Middle frontal gyrus (tissue), 1 donor: ENCODE data around the gene TXLNB.

Source experiments
- DNase-seq: peaks from one replicate; pipeline ENCODE4 v3.0.0-alpha.2; 2015; ENCODE audit warnings: low spot score; ENCODE audit errors: extremely low spot score

TXLNB gene

GRCh38 chr6:139291813-139292619 is at the start of gene TXLNB:
TXLNB (minus strand) TSS chr6:139291998; CDS start chr6:139288899, 3,099 bp downstream.
- no peak for DNase-seq

DNA sequence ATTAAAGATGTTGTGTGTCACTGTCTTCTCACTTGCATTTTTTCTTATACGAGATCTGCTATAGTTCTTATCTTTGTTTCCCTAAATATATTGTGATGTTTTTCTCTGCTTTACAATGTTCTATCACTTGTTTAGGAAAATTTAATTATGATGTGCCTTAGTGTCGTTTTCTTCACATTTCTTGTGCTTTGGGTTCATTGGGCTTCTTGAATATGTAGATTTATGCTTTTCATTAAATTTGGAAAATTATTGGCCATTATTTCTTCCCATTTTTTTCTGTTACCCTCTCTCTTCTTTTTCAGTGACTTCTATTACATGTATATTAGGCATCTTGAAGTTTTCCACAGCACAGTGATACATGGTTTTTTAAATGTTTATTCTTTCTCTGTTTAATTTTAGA is 49.3 kb upstream of the TXLNB start:
- no peak for DNase-seq

- no peak for DNase-seq
Measured at GRCh38 chr6:139338795-139339194, 47.0 kb upstream of the TXLNB start.

DNA sequence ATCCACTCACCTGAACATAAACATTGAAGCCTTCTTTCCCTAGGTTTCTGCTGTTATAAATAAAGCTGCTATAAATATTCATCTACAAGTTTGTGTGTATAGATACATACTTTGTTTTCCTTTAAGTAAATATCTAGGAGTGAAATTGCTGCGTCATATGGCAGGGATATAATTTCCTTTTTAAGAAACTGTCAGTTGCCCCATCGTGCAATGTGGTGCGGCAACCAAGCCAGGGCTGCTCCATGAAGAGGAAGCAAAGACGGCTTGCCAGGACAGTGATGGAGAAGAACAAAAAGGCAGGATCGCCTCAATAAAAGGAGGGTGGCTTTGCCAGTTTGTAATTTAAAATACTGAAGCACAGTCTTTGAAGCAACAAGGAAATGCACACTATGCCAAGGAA is 46.0 kb upstream of the TXLNB start:
- no peak for DNase-seq

DNA sequence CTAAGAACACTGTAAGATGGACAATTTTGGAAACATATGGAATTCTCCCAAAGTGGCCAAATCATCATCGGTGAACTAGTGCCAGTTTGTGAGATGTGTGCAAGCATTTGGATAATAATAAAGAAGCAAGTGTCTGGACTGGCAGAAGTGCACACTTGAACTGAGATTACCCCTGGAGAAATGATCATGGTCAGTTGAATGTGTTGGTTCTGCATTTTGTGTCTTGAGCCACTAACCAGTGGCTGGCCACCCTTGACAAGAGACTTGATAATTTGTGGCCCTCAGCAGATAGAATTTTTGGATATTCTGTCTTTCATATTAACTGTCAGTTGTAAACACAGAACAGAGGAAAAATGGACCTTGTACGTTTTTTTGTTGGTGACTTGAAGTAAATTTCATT is 45.2 kb upstream of the TXLNB start:
- DNase-seq, result no peak

- no peak for DNase-seq
Measured at GRCh38 chr6:139336488-139336887, 44.7 kb upstream of the TXLNB start.

DNA sequence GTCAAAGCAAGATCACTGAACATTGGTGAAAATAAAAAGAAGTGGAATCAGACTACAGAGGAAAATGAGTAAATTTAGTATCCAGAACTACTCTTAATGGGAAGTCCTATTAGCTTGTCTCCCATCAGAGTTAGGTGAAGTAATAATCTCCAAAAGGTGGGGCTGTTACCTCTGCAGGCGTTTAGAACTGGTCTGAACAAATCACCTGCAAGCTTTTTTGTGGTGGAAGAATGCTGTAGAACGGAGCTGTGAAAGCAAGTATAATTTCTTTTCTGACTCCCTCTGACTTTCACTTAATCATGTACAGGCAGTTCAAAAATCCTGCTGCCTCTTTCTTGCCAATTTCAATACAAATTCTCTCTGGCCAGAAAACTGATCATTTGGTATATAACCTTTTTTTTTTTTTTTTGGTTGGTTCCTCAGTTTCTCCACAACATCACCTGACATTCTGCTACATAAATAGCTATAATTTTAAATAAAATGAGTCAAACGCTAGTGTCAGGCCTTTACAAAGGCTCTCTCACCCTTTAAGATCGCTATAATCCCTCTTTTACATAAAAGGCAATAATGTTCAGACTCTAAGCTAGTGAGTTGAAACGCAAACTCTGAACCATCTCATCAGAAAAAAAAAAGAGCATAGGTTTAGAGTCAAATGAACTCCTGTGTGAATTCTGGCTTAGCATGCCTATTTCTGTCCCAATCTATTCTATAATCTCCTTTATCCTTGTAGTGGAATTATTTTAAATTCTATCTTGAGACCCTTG is 43.8 kb upstream of the TXLNB start:
- no peak for DNase-seq

DNA sequence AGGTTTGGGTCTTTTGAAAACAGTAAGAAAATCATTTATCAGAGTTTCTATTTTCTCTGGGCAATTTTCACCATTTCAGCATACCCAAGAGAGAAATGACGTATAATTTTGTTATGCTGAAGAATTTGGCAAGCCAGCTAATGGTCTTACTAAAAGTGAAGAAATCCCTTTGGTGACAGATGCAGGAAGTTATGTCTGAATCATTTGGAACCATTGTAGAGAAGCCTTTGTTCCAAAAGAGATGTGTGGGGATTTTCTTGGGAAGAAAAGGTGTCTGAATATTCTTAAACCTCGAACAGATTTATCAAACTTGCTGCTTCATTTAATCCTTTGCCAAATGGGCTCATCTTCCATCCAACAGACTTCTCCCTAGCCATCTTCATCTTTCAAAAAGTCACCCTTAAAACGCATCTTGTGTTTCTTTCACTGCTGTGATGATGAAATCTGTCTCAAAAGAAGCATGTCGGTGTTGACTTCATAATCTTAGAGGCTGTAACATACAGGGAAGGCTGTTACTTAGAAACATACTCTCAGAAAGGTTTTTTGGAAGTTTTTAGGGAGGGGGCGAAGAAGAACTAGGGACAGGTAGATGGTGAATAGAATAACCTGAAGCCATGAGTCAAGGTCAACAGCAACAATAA is 43.1 kb upstream of the TXLNB start:
- DNase-seq, result peak; percentile 42

GRCh38 chr6:139330826-139331500 is 39.2 kb upstream of the TXLNB start:
- no peak for DNase-seq

DNA sequence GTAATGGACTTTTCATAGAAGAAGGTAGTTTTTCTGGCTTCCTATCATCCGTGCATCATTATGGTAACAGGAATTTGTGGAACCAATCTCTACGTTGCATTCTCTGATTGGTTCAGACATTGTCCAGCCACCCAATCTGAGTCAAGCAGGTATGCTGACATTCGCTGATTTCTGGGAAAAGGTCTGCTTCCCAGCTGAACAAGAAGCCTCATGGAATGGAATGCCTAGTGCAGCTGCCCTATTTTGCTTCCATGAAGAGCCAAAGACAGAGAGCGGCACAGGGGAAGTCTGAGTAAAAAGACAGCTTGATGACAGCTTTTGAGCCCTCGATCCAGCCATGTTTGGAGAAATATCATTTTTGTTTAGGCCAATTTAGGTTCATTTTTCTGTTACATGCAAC is 38.5 kb upstream of the TXLNB start:
- DNase-seq, result no peak

- no peak for DNase-seq
Measured at GRCh38 chr6:139329224-139329623, 37.4 kb upstream of the TXLNB start.

GRCh38 chr6:139327038-139327437 is 35.2 kb upstream of the TXLNB start:
- DNase-seq, result no peak

DNA sequence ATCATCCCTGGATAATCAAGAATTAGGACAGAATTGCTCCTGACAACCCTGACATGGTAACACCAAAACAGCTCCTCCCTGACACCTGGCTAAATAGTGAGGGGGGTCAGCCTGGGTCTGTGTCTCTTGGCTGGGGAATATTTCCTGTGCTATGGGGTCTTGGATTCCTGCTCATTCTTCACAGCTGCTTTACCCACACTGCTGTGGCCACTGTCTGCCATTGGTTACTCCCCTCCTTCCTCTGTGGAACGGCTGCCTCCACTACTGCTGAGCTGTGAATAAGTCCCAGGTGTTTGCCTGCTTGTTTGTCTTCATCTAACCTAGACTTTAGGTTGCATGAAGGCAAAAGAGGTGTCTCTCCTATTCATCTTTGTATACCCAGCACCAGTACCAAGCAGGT is 33.9 kb upstream of the TXLNB start:
- DNase-seq, result no peak

DNA sequence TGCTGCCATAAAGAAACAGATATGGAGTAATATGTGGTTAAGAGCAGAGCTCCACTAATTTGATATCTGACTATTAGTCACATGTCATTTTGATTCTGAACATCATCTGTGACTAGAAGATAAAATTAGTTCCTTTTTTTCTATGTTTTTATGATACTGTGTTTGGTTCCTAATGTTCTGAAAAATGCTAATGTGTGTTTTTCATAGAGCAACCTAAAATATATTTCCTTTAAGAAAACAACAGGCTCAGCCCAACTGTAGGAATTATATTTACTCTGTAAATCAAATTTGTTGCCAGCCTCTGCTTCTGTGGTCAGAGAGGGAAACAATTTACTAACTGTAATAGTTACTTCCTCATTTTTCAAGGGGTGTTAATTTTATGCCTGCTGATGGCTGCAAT is 33.3 kb upstream of the TXLNB start:
- no peak for DNase-seq

GRCh38 chr6:139324301-139324555 is 32.4 kb upstream of the TXLNB start:
- DNase-seq, result no peak

DNA sequence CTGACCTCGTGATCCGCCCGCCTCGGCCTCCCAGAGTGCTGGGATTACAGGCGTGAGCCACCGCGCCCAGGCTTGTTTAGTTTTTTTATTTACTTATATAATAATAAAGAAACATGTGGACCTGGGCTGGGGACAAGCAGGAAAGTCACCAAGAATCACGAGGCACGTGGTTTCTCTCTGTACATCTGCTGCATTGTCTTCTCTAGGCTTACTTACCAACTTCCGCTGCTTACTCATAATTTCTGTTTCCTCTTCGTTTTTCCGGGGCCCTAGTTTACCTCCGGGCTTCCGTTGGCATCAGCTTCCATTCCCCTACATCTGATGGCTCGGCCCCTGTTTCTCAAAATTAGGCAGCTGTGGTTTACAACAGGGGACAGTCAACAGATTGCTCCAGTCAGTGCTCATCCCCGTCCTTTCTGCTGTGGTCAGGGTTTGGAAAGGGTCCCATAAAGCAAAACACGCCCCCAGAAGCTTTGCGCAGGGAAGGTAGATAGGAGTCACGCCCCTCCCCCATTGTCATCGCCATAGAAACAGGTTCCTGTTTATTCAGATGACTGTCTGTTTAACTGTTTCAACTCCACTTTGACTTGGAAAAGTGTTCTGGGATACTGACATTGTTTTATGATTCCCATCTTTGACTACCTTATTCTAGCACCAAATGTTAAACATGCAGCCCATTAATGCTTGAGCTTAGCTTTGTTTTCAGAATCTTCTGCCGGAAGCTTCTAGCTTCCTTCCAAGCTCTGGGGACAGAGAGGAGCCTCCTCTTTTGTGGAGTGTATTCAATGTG is 31.9 kb upstream of the TXLNB start:
- no peak for DNase-seq

- no peak for DNase-seq
Measured at GRCh38 chr6:139320081-139320480, 28.3 kb upstream of the TXLNB start.

- DNase-seq, result no peak
Measured at GRCh38 chr6:139316622-139317317, 25.0 kb upstream of the TXLNB start.

GRCh38 chr6:139313784-139314545 is 22.2 kb upstream of the TXLNB start:
- DNase-seq, result no peak

DNA sequence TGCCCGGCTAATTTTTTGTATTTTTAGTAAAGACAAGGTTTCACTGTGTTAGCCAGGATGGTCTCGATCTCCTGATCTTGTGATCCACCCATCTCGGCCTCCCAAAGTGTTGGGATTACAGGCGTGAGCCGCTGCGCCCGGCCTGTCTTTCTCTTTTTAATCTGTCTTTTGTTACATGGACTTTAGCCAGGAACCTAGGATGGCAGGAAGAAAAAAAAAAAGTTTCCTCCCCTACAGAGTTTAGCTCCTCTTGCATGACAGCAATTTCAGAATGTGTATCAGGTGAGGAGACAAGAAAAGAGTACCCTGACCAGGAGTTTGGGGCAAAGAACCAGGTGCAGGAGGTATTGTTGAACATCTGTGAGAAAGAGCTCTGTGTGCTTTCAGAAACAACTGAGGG is 21.4 kb upstream of the TXLNB start:
- DNase-seq, result no peak
